Measurements from ENCODE around the gene FGD3. TPM values are rescaled to one million over a fixed set of nuclear protein-coding genes. Genes with fewer than 3 reads are reported as not detected.

The FGD3 gene
- total and polyA plus RNA-seq, 9 of the 15 experiments (the other 6 are each of a cell fraction or from before 2014, with no cell fraction given): 0.07 to 1.3 (median 0.29) TPM

DNA sequence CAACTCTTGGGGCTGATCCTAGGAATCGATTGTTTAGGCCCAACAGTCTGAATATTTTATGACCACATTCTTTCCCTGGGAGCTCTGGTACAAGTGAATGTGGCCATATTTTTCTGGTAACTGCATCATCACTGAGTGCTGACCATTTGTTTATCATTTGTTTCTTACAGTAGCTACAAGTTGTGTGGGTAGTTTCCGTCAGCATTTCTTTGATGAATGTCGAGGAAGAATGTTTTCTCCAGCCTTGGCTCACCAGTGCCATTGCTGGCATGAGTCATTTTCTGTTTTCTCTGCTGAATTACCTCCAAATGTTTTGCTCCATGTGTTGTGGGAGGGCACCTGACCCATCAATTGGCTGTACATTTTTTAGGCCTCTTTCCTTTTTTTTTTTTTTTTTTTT lies 134.6 kb downstream of the FGD3 start:
- in situ Hi-C loops (cut with MboI): no loop called here
- Histone ChIP-seq H3K36me3 (ENCODE audit: control insufficient read depth, insufficient read depth, low read length) (peaks cover 7% of the 10 kb centered on the region; the same call in 2 of the 3 replicates), H3K9me3 (replicated peaks; ENCODE audit: control insufficient read depth, insufficient read depth, low read depth, low read length) (no peaks in the 10 kb centered on the region), H3K27me3 (ENCODE audit: control insufficient read depth in 2 of 2, insufficient read depth in 2 of 2, low read length in 2 of 2) (no peaks in the 10 kb centered on the region), H3K9ac (ENCODE audit: insufficient read depth in 1 of 2, low read depth in 2 of 2, low read length in 2 of 2) (no peak overlapping the region), H3K79me2 (ENCODE audit: control insufficient read depth, insufficient read depth, low read length) (no peaks in the 10 kb centered on the region), H3K9me1 (ENCODE audit: control insufficient read depth, insufficient read depth, low read length) (no peaks in the 10 kb centered on the region), H4K20me1 (replicated peaks; ENCODE audit: control insufficient read depth, insufficient read depth, low read length) (no peaks in the 10 kb centered on the region), H3K4me3 (no peak overlapping the region), H3K4me2 (ENCODE audit: insufficient read depth, low read length) (no peak overlapping the region), H3K27ac (ENCODE audit: extremely low read depth, low read depth, low read length) (no peak overlapping the region), H3K4me1 (replicated peaks in 1 of 2; ENCODE audit: control insufficient read depth in 2 of 2, insufficient read depth in 2 of 2, low read length in 2 of 2) (peaks cover 5 to 21% of the 10 kb centered on the region in 2 experiments; a peak in 3 of 5 replicates), H2AFZ (ENCODE audit: low read depth, low read length) (no peak overlapping the region)
- no peak for FAIRE-seq
- ChIA-PET POLR2A (interaction anchor here (4.4 kb wide), 1 partner anchor 14 kb away, joined by 17 read pairs; the partner anchor contains the start of gene CARD19), CTCF (ENCODE audit: low intra/inter-chr PET ratio) (no interaction called here)
- no TSS peak for BruUV-seq (replicated peaks)
- intact Hi-C loops (cut with micrococcal nuclease): no loop called here
- TF ChIP-seq, protein P1, sequence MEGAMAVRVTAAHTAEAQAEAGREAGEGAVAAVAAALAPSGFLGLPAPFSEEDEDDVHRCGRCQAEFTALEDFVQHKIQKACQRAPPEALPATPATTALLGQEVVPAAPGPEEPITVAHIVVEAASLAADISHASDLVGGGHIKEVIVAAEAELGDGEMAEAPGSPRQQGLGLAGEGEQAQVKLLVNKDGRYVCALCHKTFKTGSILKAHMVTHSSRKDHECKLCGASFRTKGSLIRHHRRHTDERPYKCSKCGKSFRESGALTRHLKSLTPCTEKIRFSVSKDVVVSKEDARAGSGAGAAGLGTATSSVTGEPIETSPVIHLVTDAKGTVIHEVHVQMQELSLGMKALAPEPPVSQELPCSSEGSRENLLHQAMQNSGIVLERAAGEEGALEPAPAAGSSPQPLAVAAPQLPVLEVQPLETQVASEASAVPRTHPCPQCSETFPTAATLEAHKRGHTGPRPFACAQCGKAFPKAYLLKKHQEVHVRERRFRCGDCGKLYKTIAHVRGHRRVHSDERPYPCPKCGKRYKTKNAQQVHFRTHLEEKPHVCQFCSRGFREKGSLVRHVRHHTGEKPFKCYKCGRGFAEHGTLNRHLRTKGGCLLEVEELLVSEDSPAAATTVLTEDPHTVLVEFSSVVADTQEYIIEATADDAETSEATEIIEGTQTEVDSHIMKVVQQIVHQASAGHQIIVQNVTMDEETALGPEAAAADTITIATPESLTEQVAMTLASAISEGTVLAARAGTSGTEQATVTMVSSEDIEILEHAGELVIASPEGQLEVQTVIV (CRISPR knock-in tag; IDR thresholded peaks at IDR 0.05; ENCODE audit: borderline replicate concordance): no peak
- DNase-seq (ENCODE audit: extremely low read depth in 1 of 4, low spot score in 3 of 4): no peak
- 76% methylated on average over 3 of the region's 3 CpGs for WGBS (ENCODE audit: insufficient coverage, low coverage, missing lambda C conversion rate)
- no peak for ATAC-seq

DNA sequence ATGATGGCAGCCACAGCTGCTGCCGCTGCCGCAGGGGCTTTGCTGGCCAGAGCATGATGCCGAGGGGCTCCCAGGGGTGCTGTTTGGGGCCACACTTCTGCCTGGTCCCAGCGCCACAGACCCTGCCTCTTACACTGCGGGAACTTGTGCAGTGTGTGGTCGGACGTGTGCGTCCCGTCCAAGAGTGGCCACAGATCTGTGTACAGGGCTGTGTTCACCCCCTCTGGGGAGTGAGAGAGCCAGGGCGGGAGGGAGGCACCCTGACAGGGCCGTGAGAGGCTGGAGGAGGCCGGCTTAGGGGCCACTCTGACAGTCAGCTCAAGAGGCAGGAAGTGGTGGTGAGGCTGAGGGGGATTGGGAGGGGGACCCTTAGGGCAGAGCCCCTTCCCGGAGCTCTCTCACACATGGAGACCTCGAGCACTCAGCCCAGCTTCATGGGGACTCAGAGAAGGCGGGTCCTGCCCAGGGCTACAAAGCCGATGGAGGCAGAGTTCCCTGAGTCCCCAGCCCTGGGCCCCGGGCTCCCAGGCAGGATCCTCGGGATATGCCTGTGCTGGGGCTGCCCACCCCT lies 135.6 kb downstream of the FGD3 start:
- CTCF ChIA-PET (ENCODE audit: low intra/inter-chr PET ratio): no interaction called here
- TF ChIP-seq, protein P2, sequence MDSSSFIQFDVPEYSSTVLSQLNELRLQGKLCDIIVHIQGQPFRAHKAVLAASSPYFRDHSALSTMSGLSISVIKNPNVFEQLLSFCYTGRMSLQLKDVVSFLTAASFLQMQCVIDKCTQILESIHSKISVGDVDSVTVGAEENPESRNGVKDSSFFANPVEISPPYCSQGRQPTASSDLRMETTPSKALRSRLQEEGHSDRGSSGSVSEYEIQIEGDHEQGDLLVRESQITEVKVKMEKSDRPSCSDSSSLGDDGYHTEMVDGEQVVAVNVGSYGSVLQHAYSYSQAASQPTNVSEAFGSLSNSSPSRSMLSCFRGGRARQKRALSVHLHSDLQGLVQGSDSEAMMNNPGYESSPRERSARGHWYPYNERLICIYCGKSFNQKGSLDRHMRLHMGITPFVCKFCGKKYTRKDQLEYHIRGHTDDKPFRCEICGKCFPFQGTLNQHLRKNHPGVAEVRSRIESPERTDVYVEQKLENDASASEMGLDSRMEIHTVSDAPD (CRISPR knock-in tag; IDR thresholded peaks at IDR 0.05): no peak
- no peak for TF ChIP-seq ZBED1 (IDR thresholded peaks at IDR 0.05)
- no peak for TF ChIP-seq FUS (optimal IDR thresholded peaks at IDR 0.05; ENCODE audit: low read depth, low read length)
- TF ChIP-seq MTF1 (CRISPR knock-in tag; IDR thresholded peaks at IDR 0.05; ENCODE audit: borderline replicate concordance): no peak
- TF ChIP-seq NFE2L1 (tag; IDR thresholded peaks at IDR 0.05; ENCODE audit: borderline replicate concordance, low read depth): no peak

More for the DNA sequence above, 135.6 kb downstream of the FGD3 start:
- H3K4me3 ChIP-seq: no peak overlapping the region
- POLR2A ChIA-PET: interaction anchor here (4.4 kb wide), 1 partner anchor 13 kb away, joined by 17 read pairs; the partner anchor contains the start of gene CARD19
- ATAC-seq (no peak), DNase-seq (ENCODE audit: extremely low read depth in 1 of 4, low spot score in 3 of 4) (no peak), FAIRE-seq (no peak)
- H3K9ac ChIP-seq (ENCODE audit: insufficient read depth in 1 of 2, low read depth in 2 of 2, low read length in 2 of 2): peak overlapping the region in 1 of 2 experiments; percentile 74; a peak in 1 of 4 replicates
- peaks cover 0 to 13% of the 10 kb centered on the region in 2 experiments; a peak in 2 of 5 replicates for H3K4me1 ChIP-seq (replicated peaks in 1 of 2; ENCODE audit: control insufficient read depth in 2 of 2, insufficient read depth in 2 of 2, low read length in 2 of 2)
- H2AFZ ChIP-seq (ENCODE audit: low read depth, low read length): no peak overlapping the region
- H3K9me3 ChIP-seq (replicated peaks; ENCODE audit: control insufficient read depth, insufficient read depth, low read depth, low read length): no peaks in the 10 kb centered on the region
- peaks cover 7% of the 10 kb centered on the region; the same call in 2 of the 3 replicates for H3K36me3 ChIP-seq (ENCODE audit: control insufficient read depth, insufficient read depth, low read length)
- H3K9me1 ChIP-seq (ENCODE audit: control insufficient read depth, insufficient read depth, low read length): no peaks in the 10 kb centered on the region
- no peaks in the 10 kb centered on the region for H3K79me2 ChIP-seq (ENCODE audit: control insufficient read depth, insufficient read depth, low read length)
- no peaks in the 10 kb centered on the region for H3K27me3 ChIP-seq (ENCODE audit: control insufficient read depth in 2 of 2, insufficient read depth in 2 of 2, low read length in 2 of 2)
- H3K4me2 ChIP-seq (ENCODE audit: insufficient read depth, low read length): no peak overlapping the region
- H4K20me1 ChIP-seq (replicated peaks; ENCODE audit: control insufficient read depth, insufficient read depth, low read length): no peaks in the 10 kb centered on the region
- 69% methylated on average over 15 of the region's 18 CpGs for WGBS (ENCODE audit: insufficient coverage, low coverage, missing lambda C conversion rate)
- no TSS peak for BruUV-seq (replicated peaks)
- intact Hi-C loops (cut with micrococcal nuclease) (no loop called here), in situ Hi-C loops (cut with MboI) (no loop called here)
- no peak overlapping the region for H3K27ac ChIP-seq (ENCODE audit: extremely low read depth, low read depth, low read length)

Data from K562 (cell line).